GM23338 (cell line): ENCODE data around the gene SOD1. TPM values are rescaled to one million over a fixed set of nuclear protein-coding genes. Genes with fewer than 3 reads are reported as not detected.

Source experiments
- ATAC-seq: fragments of 200-7000 bp; cut with Tn5 transposase; 3 replicates; pipeline ENCODE4 v1.9.1; 2020
- DNase-seq: peaks from one replicate; pipeline ENCODE4 v3.0.0-alpha.2; 2015; ENCODE audit warnings: low spot score
- H2AFZ ChIP-seq: fragments of 200-600 bp; sonication (generic); 2 replicates; pipeline ENCODE4 v1.8.0; 2016; ENCODE audit warnings: antibody characterized with exemption, mild to moderate bottlenecking, moderate library complexity
- H3F3A ChIP-seq: fragments of 200-600 bp; sonication (generic); replicated peaks from 2 replicates; pipeline ENCODE4 v1.8.0; 2017; ENCODE audit warnings: antibody characterized with exemption, mixed run types, low read depth
- H3K27ac ChIP-seq: fragments of 200-600 bp; sonication (generic); 2 replicates; pipeline ENCODE4 v1.6.1; 2016; ENCODE audit warnings: low read depth
- H3K27me3 ChIP-seq: fragments of 200-600 bp; sonication (generic); 2 replicates; pipeline ENCODE4 v1.8.0; 2016; ENCODE audit warnings: mild to moderate bottlenecking, mixed run types, moderate library complexity; ENCODE audit not compliant: insufficient read depth
- H3K36me3 ChIP-seq: fragments of 200-600 bp; sonication (generic); 2 replicates; pipeline ENCODE4 v1.8.0; 2016; ENCODE audit warnings: mild to moderate bottlenecking; ENCODE audit not compliant: insufficient read depth
- H3K4me1 ChIP-seq: fragments of 200-600 bp; sonication (generic); 2 replicates; pipeline ENCODE4 v1.8.0; 2016; ENCODE audit warnings: mild to moderate bottlenecking, moderate library complexity; ENCODE audit not compliant: insufficient read depth
- H3K4me2 ChIP-seq: fragments of 200-600 bp; sonication (generic); 2 replicates; pipeline ENCODE4 v1.7.1; 2017; ENCODE audit warnings: mixed run types
- H3K4me3 ChIP-seq: fragments of 200-600 bp; sonication (generic); 2 replicates; pipeline ENCODE4 v1.6.1; 2016; ENCODE audit warnings: mixed run types
- H3K79me2 ChIP-seq: fragments of 200-600 bp; sonication (generic); replicated peaks from 2 replicates; pipeline ENCODE4 v1.8.0; 2017; ENCODE audit warnings: mild to moderate bottlenecking; ENCODE audit not compliant: insufficient read depth
- H3K9me2 ChIP-seq: fragments of 200-600 bp; sonication (generic); 2 replicates; pipeline ENCODE4 v1.8.0; 2017; ENCODE audit not compliant: insufficient read depth
- H4K20me1 ChIP-seq: fragments of 200-600 bp; sonication (generic); replicated peaks from 2 replicates; pipeline ENCODE4 v1.8.0; 2017; ENCODE audit warnings: mild to moderate bottlenecking; ENCODE audit not compliant: insufficient read depth
- H3K27ac Mint-ChIP-seq: 2 replicates; pipeline ENCODE4 v1.8.0; 2020; ENCODE audit warnings: inconsistent platforms, mild to moderate bottlenecking, moderate library complexity, mixed read lengths
- H3K27me3 Mint-ChIP-seq: 3 replicates; pipeline ENCODE4 v1.8.0; 2022; ENCODE audit warnings: low read depth, mild to moderate bottlenecking, moderate library complexity, mixed read lengths, inconsistent platforms; ENCODE audit not compliant: insufficient read depth, poor library complexity
- H3K36me3 Mint-ChIP-seq: 3 replicates; pipeline ENCODE4 v1.8.0; 2021; ENCODE audit warnings: low read depth, mild to moderate bottlenecking, inconsistent platforms, moderate library complexity, mixed read lengths
- H3K4me1 Mint-ChIP-seq: 3 replicates; pipeline ENCODE4 v1.8.0; 2020; ENCODE audit warnings: mild to moderate bottlenecking, inconsistent platforms, mixed read lengths
- H3K4me3 Mint-ChIP-seq: 3 replicates; pipeline ENCODE4 v1.8.0; 2021; ENCODE audit warnings: moderate library complexity, mild to moderate bottlenecking, inconsistent platforms, mixed read lengths
- H3K9me3 Mint-ChIP-seq: 3 replicates; pipeline ENCODE4 v1.8.0; 2020; ENCODE audit warnings: moderate library complexity, mild to moderate bottlenecking, inconsistent platforms, mixed read lengths
- CTCF ChIP-seq, 2 experiments: fragments of 200-600 bp in 1 of 2; sonication (generic) in 1 of 2; conservative IDR thresholded peaks; 2 replicates each; pipeline versions ENCODE4 v1.5.1 to v1.6.1; 2016 to 2017; ENCODE audit warnings: antibody characterized with exemption in 2 of 2, low read depth in 2 of 2, mild to moderate bottlenecking in 2 of 2, moderate library complexity in 1 of 2
- ETS1 ChIP-seq: IDR thresholded peaks from 2 replicates; pipeline ENCODE4 v1.6.1; 2016; ENCODE audit warnings: antibody characterized with exemption
- EZH2phosphoT487 ChIP-seq: fragments of 200-600 bp; sonication (generic); IDR thresholded peaks from one replicate; pipeline ENCODE4 v1.8.1; 2018; ENCODE audit warnings: antibody characterized with exemption; ENCODE audit not compliant: unreplicated experiment
- JUNB ChIP-seq: IDR thresholded peaks from one replicate; pipeline ENCODE4 v1.6.1; 2016; ENCODE audit warnings: antibody characterized with exemption; ENCODE audit not compliant: unreplicated experiment
- NANOG ChIP-seq: IDR thresholded peaks from 2 replicates; pipeline ENCODE4 v1.6.1; 2016; ENCODE audit warnings: antibody characterized with exemption, borderline replicate concordance
- POLR2AphosphoS5 ChIP-seq: IDR thresholded peaks from 2 replicates; pipeline ENCODE4 v1.6.1; 2016; ENCODE audit warnings: antibody characterized with exemption, low read depth
- REST ChIP-seq: IDR thresholded peaks from one replicate; pipeline ENCODE4 v1.6.1; 2018; ENCODE audit warnings: antibody characterized with exemption; ENCODE audit not compliant: unreplicated experiment
- STAT1 ChIP-seq: IDR thresholded peaks from one replicate; pipeline ENCODE4 v1.6.1; 2016; ENCODE audit warnings: antibody characterized with exemption; ENCODE audit not compliant: unreplicated experiment
- ZNF331 ChIP-seq: fragments of 250-450 bp; sonication (Bioruptor Pico); IDR thresholded peaks from 2 replicates; pipeline ENCODE4 v1.5.0; 2020; ENCODE audit warnings: low read depth, mild to moderate bottlenecking, moderate library complexity
- ZNF462 ChIP-seq: fragments of 250-450 bp; sonication (Bioruptor Pico); IDR thresholded peaks from 2 replicates; pipeline ENCODE4 v1.5.0; 2020; ENCODE audit warnings: mild to moderate bottlenecking, moderate library complexity
- polyA plus RNA-seq: library from polyadenylated mRNA; unstranded; fragments of >200 nt; fragmentation: Nextera tagmentation; extraction: Ambion mirVana; gene quantifications from 2 replicates; pipeline ENCODE4 v1.2.1, GENCODE V29; 2016
- total RNA-seq: library from RNA; depleted of rRNA; stranded (reverse); fragments of >200 nt; shearing (Covaris generic); gene quantifications from 2 replicates; pipeline ENCODE4 v1.2.3, GENCODE V29; 2014

Gene SOD1
- total and polyA plus RNA-seq, 2 experiments from 2014 or later = 123 to 454 TPM

- Histone ChIP-seq H3F3A (no peaks in the 10 kb centered on the region), H3K4me1 (peaks cover 16% of the 10 kb centered on the region), H3K36me3 (0 out of 2 replicates have a peak, but pooled peaks cover 3% of the 10 kb centered on the region), H3K79me2 (peaks cover 55% of the 10 kb centered on the region), H2AFZ (peak overlapping the region; percentile 82; the same call in 1 of the 2 replicates), H3K27ac (no peak overlapping the region), H4K20me1 (peaks cover 31% of the 10 kb centered on the region), H3K27me3 (no peaks in the 10 kb centered on the region), H3K4me2 (peak overlapping the region; percentile 93), H3K9me2 (no peaks in the 10 kb centered on the region), H3K4me3 (peak overlapping the region; percentile 92)
- Mint-ChIP-seq H3K4me1 (peaks cover 26% of the 10 kb centered on the region), H3K27me3 (peaks cover 7% of the 10 kb centered on the region), H3K27ac (peak overlapping the region; percentile 86; the same call in 1 of the 2 replicates), H3K4me3 (peak overlapping the region; percentile 95), H3K9me3 (no peaks in the 10 kb centered on the region; the same call in 2 of the 3 replicates), H3K36me3 (peaks cover 50% of the 10 kb centered on the region)
- DNase-seq (no peak), ATAC-seq (no peak)
- TF ChIP-seq REST (no peak), JUNB (no peak), STAT1 (no peak), EZH2phosphoT487 (no peak), NANOG (no peak), CTCF (conservative IDR thresholded peaks at IDR 0.05; ENCODE audit: low read depth in 2 of 2) (no peak), ETS1 (no peak), ZNF462 (no peak), POLR2AphosphoS5 (no peak), ZNF331 (CRISPR knock-in tag) (no peak)
Measured at GRCh38 chr21:31660591-31660990, 1.1 kb downstream of the SOD1 start.
